Measurements from ENCODE around the gene HOXA5.

DNA sequence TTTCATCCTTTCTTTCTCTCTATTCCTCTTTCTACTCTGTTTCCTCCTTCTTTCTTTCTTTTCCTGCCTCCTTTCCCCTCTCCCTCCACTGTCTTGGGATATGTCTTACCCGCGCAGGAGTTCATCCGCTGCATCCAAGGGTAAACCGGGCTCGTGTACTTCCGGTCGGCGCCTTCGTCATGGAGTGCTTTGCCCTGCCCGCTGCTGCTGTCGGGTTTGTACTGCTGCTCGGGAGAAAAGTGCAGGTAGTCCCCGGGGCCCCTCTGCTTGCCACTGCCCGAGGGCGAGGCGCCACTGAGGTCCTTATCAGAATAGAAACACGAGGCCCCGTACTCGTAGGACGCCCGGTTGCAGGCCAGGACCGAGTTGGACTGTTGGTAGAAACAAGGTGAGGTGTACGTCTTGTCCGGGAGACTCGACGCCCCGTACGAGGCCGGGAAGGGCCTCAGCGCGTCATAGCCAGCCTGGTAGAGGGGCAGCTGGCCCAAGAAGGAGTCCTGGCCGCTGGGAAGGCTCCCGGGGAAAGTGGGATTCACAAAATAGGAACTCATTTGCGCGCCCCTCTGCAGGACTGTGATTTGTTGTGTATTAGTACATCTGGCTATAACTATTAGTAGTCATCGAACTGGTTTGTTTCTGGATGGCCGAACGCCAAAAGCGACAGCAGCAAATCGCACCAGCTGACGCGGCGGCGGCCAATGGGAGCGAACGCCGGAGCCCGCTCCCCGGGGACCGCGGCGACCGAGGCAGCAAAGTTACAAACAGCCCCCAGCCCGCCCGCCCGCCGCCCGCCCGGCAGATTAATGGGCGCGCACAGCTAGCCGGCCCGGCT lies 3.9 kb upstream of the HOXA5 start, which contains the start of gene HOXA6:
- TF ChIP-seq GATA2 (IDR thresholded peaks at IDR 0.05; ENCODE audit: low read depth, low read length) = no peak
- TF ChIP-seq GATA3 (IDR thresholded peaks at IDR 0.05; ENCODE audit: low read depth, low read length) = no peak

Data from SH-SY5Y (cell line).